ENCODE results near the gene AUH. TPM values are rescaled to one million over a fixed set of nuclear protein-coding genes. Genes with fewer than 3 reads are reported as not detected.

Gene AUH
- polyA plus RNA-seq, 3 donors = 4.0 to 9.9 (median 8.4) TPM

GRCh38 chr9:91256235-91256634, 105.5 kb downstream of the AUH start:
- no peak overlapping the region for H3K4me2 ChIP-seq (replicated peaks; ENCODE audit: extremely low read depth, low read length, poor library complexity, severe bottlenecking)
- H3K9ac ChIP-seq (ENCODE audit: insufficient read depth, low read length, poor library complexity, severe bottlenecking) = no peak overlapping the region
- DNase-seq = no peak
- H3K27me3 ChIP-seq (ENCODE audit: control insufficient read depth in 2 of 2, insufficient read depth in 2 of 2, low read length in 2 of 2) = no peaks in the 10 kb centered on the region
- H3K79me2 ChIP-seq (ENCODE audit: insufficient read depth, low read length) = no peaks in the 10 kb centered on the region
- H3K36me3 ChIP-seq (replicated peaks in 1 of 2; ENCODE audit: control insufficient read depth in 1 of 2, insufficient read depth in 2 of 2, low read length in 2 of 2) = no peaks in the 10 kb centered on the region
- H2AFZ ChIP-seq (ENCODE audit: insufficient read depth, low read depth, low read length, poor library complexity, severe bottlenecking) = no peak overlapping the region
- peak overlapping the region in 1 of 7 donors; percentile 63 for H3K27ac Mint-ChIP-seq
- peaks cover 26% of the 10 kb centered on the region for H3K4me1 Mint-ChIP-seq
- H3K27ac ChIP-seq (ENCODE audit: low read depth in 1 of 2, low read length in 2 of 2) = no peak overlapping the region
- H3K4me3 Mint-ChIP-seq = no peak overlapping the region
- no peaks in the 10 kb centered on the region for H4K20me1 ChIP-seq (ENCODE audit: insufficient read depth, low read length)
- H3K4me3 ChIP-seq (replicated peaks in 1 of 3; ENCODE audit: low read depth in 2 of 3, low read length in 3 of 3) = no peak overlapping the region
- H3K9me3 ChIP-seq (replicated peaks in 1 of 2; ENCODE audit: control insufficient read depth in 1 of 2, insufficient read depth in 1 of 2, low read length in 2 of 2) = no peaks in the 10 kb centered on the region
- H3K9me3 Mint-ChIP-seq = peaks cover 0 to 3% (median 0%) of the 10 kb centered on the region in 7 donors
- no peak for TF ChIP-seq CTCF (IDR thresholded peaks at IDR 0.05)
- H3K27me3 Mint-ChIP-seq (ENCODE audit: low read depth in 3 of 3) = no peaks in the 10 kb centered on the region
- peaks cover 19 to 27% of the 10 kb centered on the region in 2 donors for H3K4me1 ChIP-seq (ENCODE audit: control insufficient read depth in 1 of 2, insufficient read depth in 2 of 2, low read length in 2 of 2)
- 71% methylated on average over 1 of the region's 3 CpGs for WGBS (ENCODE audit: insufficient coverage)
- H3K36me3 Mint-ChIP-seq = peaks cover 0 to 14% of the 10 kb centered on the region in 2 donors
- intact Hi-C loops (cut with micrococcal nuclease) = loop anchor here (5.0 to 10.0 kb wide), 2 partner anchors 61 to 64 kb away; no protein-coding TSS in a partner anchor

GRCh38 chr9:91255327-91255726, 106.4 kb downstream of the AUH start:
- Histone ChIP-seq H3K9ac (ENCODE audit: insufficient read depth, low read length, poor library complexity, severe bottlenecking) (no peak overlapping the region), H3K4me2 (replicated peaks; ENCODE audit: extremely low read depth, low read length, poor library complexity, severe bottlenecking) (no peak overlapping the region), H3K27me3 (ENCODE audit: control insufficient read depth in 2 of 2, insufficient read depth in 2 of 2, low read length in 2 of 2) (no peaks in the 10 kb centered on the region), H3K27ac (ENCODE audit: low read depth in 1 of 2, low read length in 2 of 2) (no peak overlapping the region), H3K36me3 (replicated peaks in 1 of 2; ENCODE audit: control insufficient read depth in 1 of 2, insufficient read depth in 2 of 2, low read length in 2 of 2) (no peaks in the 10 kb centered on the region), H3K4me3 (replicated peaks in 1 of 3; ENCODE audit: low read depth in 2 of 3, low read length in 3 of 3) (no peak overlapping the region), H3K9me3 (replicated peaks in 1 of 2; ENCODE audit: control insufficient read depth in 1 of 2, insufficient read depth in 1 of 2, low read length in 2 of 2) (no peaks in the 10 kb centered on the region), H2AFZ (ENCODE audit: insufficient read depth, low read depth, low read length, poor library complexity, severe bottlenecking) (no peak overlapping the region), H3K4me1 (ENCODE audit: control insufficient read depth in 1 of 2, insufficient read depth in 2 of 2, low read length in 2 of 2) (peaks cover 14 to 23% of the 10 kb centered on the region in 2 donors), H4K20me1 (ENCODE audit: insufficient read depth, low read length) (no peaks in the 10 kb centered on the region), H3K79me2 (ENCODE audit: insufficient read depth, low read length) (no peaks in the 10 kb centered on the region)
- intact Hi-C loops (cut with micrococcal nuclease) = loop anchor here (5.0 to 10.0 kb wide), 2 partner anchors 61 to 63 kb away; no protein-coding TSS in a partner anchor
- no CpG with 5 or more reads among the region's 3 CpGs for WGBS (ENCODE audit: insufficient coverage)
- no peak for DNase-seq
- Mint-ChIP-seq H3K27ac (no peak overlapping the region), H3K9me3 (peaks cover 0 to 3% (median 0%) of the 10 kb centered on the region in 7 donors), H3K36me3 (peaks cover 0 to 11% of the 10 kb centered on the region in 2 donors), H3K4me1 (peaks cover 21% of the 10 kb centered on the region), H3K27me3 (ENCODE audit: low read depth in 3 of 3) (no peaks in the 10 kb centered on the region), H3K4me3 (no peak overlapping the region)
- TF ChIP-seq CTCF (IDR thresholded peaks at IDR 0.05) = no peak
